HEK293 (cell line): ENCODE results near the gene TMEM231.

Experiments used
- CTCF ChIA-PET: fragments of 350-600 bp; formaldehyde crosslinking; extraction: SDS; loops from one replicate; lab custom pipeline; 2021; ENCODE audit warnings: antibody characterized with exemption; lab: Yijun Ruan, JAX
- POLR2A ChIA-PET: fragments of 300-600 bp; formaldehyde crosslinking; extraction: SDS; loops from one replicate; lab custom pipeline; 2020; ENCODE audit warnings: antibody characterized with exemption, inconsistent platforms; lab: Yijun Ruan, JAX
- H3K27ac ChIP-seq: fragments of 200-500 bp; sonication (Bioruptor generic); 2 replicates; pipeline ENCODE4 v1.5.1; 2014; ENCODE audit warnings: low read depth, low read length, control low read depth, inconsistent platforms; ENCODE audit errors: extremely low read depth
- H3K36me3 ChIP-seq, 2 experiments: fragments of 200-500 bp in 1 of 2; sonication (Bioruptor generic) in 1 of 2; 1 replicate in 1 of 2; 2 replicates in 1 of 2; pipeline ENCODE4 v1.5.1; 2014 to 2017; ENCODE audit warnings: inconsistent platforms in 2 of 2, low read length in 2 of 2; ENCODE audit not compliant: control insufficient read depth in 2 of 2, insufficient read depth in 1 of 2
- H3K4me1 ChIP-seq: fragments of 200-500 bp; sonication (Bioruptor generic); 2 replicates; pipeline ENCODE4 v1.5.1; 2014; ENCODE audit warnings: mild to moderate bottlenecking, low read length, inconsistent platforms; ENCODE audit not compliant: control insufficient read depth, insufficient read depth
- H3K4me3 ChIP-seq: 2 replicates; pipeline ENCODE4 v1.5.1; 2011; ENCODE audit warnings: low read depth, mild to moderate bottlenecking, control low read depth, low read length, moderate library complexity
- H3K9me3 ChIP-seq: fragments of 200-500 bp; sonication (Bioruptor generic); 2 replicates; pipeline ENCODE4 v1.5.1; 2014; ENCODE audit warnings: low read depth, low read length, inconsistent platforms; ENCODE audit not compliant: control insufficient read depth, insufficient read depth
- BCL11A ChIP-seq: fragments of 450-650 bp; formaldehyde crosslinking; IDR thresholded peaks from 2 replicates; pipeline ENCODE4 v1.5.1; 2016; ENCODE audit warnings: low read depth, missing biosample characterization, missing genetic modification characterization
- GLI2 ChIP-seq: fragments of 450-650 bp; formaldehyde crosslinking; IDR thresholded peaks from 2 replicates; pipeline ENCODE4; 2017; ENCODE audit warnings: missing biosample characterization, missing genetic modification characterization, low read depth, borderline replicate concordance
- GLI4 ChIP-seq: fragments of 450-650 bp; formaldehyde crosslinking; IDR thresholded peaks from 2 replicates; pipeline ENCODE4 v1.5.1; 2016; ENCODE audit warnings: missing biosample characterization, missing genetic modification characterization
- SETDB1 ChIP-seq: IDR thresholded peaks from one replicate; pipeline ENCODE4 v1.6.1; 2017; ENCODE audit warnings: mild to moderate bottlenecking, low read length, moderate library complexity, mixed read lengths; ENCODE audit not compliant: insufficient read length
- WT1 ChIP-seq: fragments of 450-650 bp; formaldehyde crosslinking; IDR thresholded peaks from 2 replicates; pipeline ENCODE4 v1.5.1; 2016; ENCODE audit warnings: missing biosample characterization, missing genetic modification characterization
- ZNF10 ChIP-seq: fragments of 450-650 bp; formaldehyde crosslinking; IDR thresholded peaks from 2 replicates; pipeline ENCODE4 v1.5.1; 2017; ENCODE audit warnings: missing biosample characterization, missing genetic modification characterization
- ZNF140 ChIP-seq: fragments of 450-650 bp; formaldehyde crosslinking; IDR thresholded peaks from 2 replicates; pipeline ENCODE4 v1.5.1; 2016; ENCODE audit warnings: missing biosample characterization, missing genetic modification characterization
- ZNF16 ChIP-seq: fragments of 450-650 bp; formaldehyde crosslinking; IDR thresholded peaks from 2 replicates; pipeline ENCODE4 v1.5.1; 2016; ENCODE audit warnings: low read depth, missing biosample characterization, missing genetic modification characterization
- ZNF184 ChIP-seq: fragments of 450-650 bp; IDR thresholded peaks from 2 replicates; pipeline ENCODE4 v1.5.1; 2018; ENCODE audit warnings: missing biosample characterization, mild to moderate bottlenecking, missing genetic modification characterization
- ZNF239 ChIP-seq: fragments of 450-650 bp; formaldehyde crosslinking; IDR thresholded peaks from 2 replicates; pipeline ENCODE4 v1.5.1; 2016; ENCODE audit warnings: missing biosample characterization, missing genetic modification characterization
- ZNF248 ChIP-seq: fragments of 450-650 bp; formaldehyde crosslinking; IDR thresholded peaks from 2 replicates; pipeline ENCODE4 v1.5.1; 2017; ENCODE audit warnings: missing biosample characterization, missing genetic modification characterization
- ZNF274 ChIP-seq, 2 experiments: fragments of 200-500 bp in 1 of 2; fragments of 450-650 bp in 1 of 2; sonication (Bioruptor generic) in 1 of 2; formaldehyde crosslinking in 1 of 2; IDR thresholded peaks; 2 replicates each; pipeline versions ENCODE4 v1.5.1 to v1.6.1; 2014 to 2016; ENCODE audit warnings: borderline replicate concordance in 1 of 2, inconsistent platforms in 1 of 2, low read length in 1 of 2, missing biosample characterization in 1 of 2, missing genetic modification characterization in 1 of 2
- ZNF350 ChIP-seq: fragments of 450-650 bp; formaldehyde crosslinking; IDR thresholded peaks from 2 replicates; pipeline ENCODE4 v1.5.0; 2017; ENCODE audit warnings: missing biosample characterization, mild to moderate bottlenecking, missing genetic modification characterization
- ZNF48 ChIP-seq: fragments of 450-650 bp; formaldehyde crosslinking; IDR thresholded peaks from 2 replicates; pipeline ENCODE4 v1.5.1; 2016; ENCODE audit warnings: missing biosample characterization, missing genetic modification characterization
- ZNF544 ChIP-seq: fragments of 450-650 bp; formaldehyde crosslinking; IDR thresholded peaks from 2 replicates; pipeline ENCODE4 v1.5.0; 2017; ENCODE audit warnings: missing biosample characterization, missing genetic modification characterization
- ZNF560 ChIP-seq: fragments of 450-650 bp; formaldehyde crosslinking; IDR thresholded peaks from 2 replicates; pipeline ENCODE4 v1.5.1; 2017; ENCODE audit warnings: missing biosample characterization, missing genetic modification characterization, borderline replicate concordance
- ZNF76 ChIP-seq: fragments of 450-650 bp; formaldehyde crosslinking; IDR thresholded peaks from 2 replicates; pipeline ENCODE4; 2016; ENCODE audit warnings: low read depth, missing biosample characterization, missing genetic modification characterization, borderline replicate concordance
- ZNF777 ChIP-seq: fragments of 450-650 bp; formaldehyde crosslinking; IDR thresholded peaks from 2 replicates; pipeline ENCODE4 v1.5.1; 2017; ENCODE audit warnings: missing biosample characterization, missing genetic modification characterization, borderline replicate concordance
- ZNF830 ChIP-seq: fragments of 450-650 bp; IDR thresholded peaks from 2 replicates; pipeline ENCODE4 v1.5.0; 2018; ENCODE audit warnings: missing biosample characterization, missing genetic modification characterization, low read depth, mild to moderate bottlenecking, moderate library complexity
- ZNF837 ChIP-seq: fragments of 450-650 bp; formaldehyde crosslinking; IDR thresholded peaks from 2 replicates; pipeline ENCODE4 v1.5.1; 2016; ENCODE audit warnings: missing biosample characterization, missing genetic modification characterization
- TF ChIP-seq, protein P1 (sequence below): fragments of 450-650 bp; formaldehyde crosslinking; IDR thresholded peaks from 2 replicates; pipeline ENCODE4 v1.5.1; 2016; ENCODE audit warnings: missing biosample characterization, missing genetic modification characterization
- TF ChIP-seq, protein P2 (sequence below): fragments of 450-650 bp; IDR thresholded peaks from 2 replicates; pipeline ENCODE4 v1.5.1; 2018; ENCODE audit warnings: missing biosample characterization, missing genetic modification characterization

Gene TMEM231

DNA sequence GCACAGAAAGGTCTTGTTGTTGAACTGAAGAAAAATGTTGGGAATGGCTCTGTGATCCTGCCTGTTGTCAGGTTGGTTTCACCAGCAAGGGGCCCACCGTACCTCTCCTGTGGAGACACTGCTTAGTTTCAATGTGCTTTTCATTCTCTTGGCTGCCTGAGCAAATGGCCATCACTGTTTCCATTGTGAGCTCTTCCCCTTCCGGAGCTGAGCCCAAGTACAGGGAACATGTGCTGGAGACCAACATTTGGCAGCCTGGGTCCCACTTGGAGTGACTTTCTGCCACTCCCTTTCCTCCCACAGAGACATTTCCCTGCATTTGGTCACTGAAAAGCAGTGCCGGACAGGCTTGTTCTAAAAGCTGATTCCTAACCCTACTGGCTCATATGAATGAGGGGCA lies 33.3 kb upstream of the TMEM231 start:
- Histone ChIP-seq H3K4me1 (peaks cover 5% of the 10 kb centered on the region; the same call in 1 of the 2 replicates), H3K36me3 (peaks cover 0 to 27% of the 10 kb centered on the region in 2 experiments; a peak in 1 of 3 replicates), H3K27ac (no peak overlapping the region), H3K9me3 (no peaks in the 10 kb centered on the region), H3K4me3 (no peak overlapping the region)
- no peak for TF ChIP-seq ZNF544 (tag by site-specific recombination)
- TF ChIP-seq, protein P1, sequence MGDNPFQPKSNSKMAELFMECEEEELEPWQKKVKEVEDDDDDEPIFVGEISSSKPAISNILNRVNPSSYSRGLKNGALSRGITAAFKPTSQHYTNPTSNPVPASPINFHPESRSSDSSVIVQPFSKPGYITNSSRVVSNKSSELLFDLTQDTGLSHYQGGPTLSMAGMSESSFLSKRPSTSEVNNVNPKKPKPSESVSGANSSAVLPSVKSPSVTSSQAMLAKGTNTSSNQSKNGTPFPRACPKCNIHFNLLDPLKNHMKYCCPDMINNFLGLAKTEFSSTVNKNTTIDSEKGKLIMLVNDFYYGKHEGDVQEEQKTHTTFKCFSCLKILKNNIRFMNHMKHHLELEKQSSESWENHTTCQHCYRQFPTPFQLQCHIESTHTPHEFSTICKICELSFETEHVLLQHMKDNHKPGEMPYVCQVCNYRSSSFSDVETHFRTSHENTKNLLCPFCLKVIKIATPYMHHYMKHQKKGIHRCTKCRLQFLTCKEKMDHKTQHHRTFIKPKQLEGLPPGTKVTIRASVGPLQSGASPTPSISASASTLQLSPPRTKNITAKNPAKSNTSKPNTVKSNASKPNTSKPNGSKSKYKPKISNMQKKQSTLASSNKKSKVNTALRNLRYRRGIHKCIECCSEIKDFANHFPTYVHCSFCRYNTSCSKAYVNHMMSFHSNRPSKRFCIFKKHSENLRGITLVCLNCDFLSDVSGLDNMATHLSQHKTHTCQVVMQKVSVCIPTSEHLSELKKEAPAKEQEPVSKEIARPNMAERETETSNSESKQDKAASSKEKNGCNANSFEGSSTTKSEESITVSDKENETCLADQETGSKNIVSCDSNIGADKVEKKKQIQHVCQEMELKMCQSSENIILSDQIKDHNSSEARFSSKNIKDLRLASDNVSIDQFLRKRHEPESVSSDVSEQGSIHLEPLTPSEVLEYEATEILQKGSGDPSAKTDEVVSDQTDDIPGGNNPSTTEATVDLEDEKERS (tag by site-specific recombination): no peak
- TF ChIP-seq GLI4: no peak
- TF ChIP-seq ZNF274 (IDR thresholded peaks at IDR 0.05; ENCODE audit: low read length): no peak
- TF ChIP-seq ZNF274 (tag by site-specific recombination; IDR thresholded peaks at IDR 0.05; ENCODE audit: borderline replicate concordance): no peak
- TF ChIP-seq WT1 (tag by site-specific recombination): no peak
- TF ChIP-seq ZNF560 (tag by site-specific recombination): no peak
- no peak for TF ChIP-seq ZNF837 (tag by site-specific recombination)
- no peak for TF ChIP-seq ZNF248 (tag by site-specific recombination)
- CTCF ChIA-PET: no interaction called here
- POLR2A ChIA-PET: no interaction called here

DNA sequence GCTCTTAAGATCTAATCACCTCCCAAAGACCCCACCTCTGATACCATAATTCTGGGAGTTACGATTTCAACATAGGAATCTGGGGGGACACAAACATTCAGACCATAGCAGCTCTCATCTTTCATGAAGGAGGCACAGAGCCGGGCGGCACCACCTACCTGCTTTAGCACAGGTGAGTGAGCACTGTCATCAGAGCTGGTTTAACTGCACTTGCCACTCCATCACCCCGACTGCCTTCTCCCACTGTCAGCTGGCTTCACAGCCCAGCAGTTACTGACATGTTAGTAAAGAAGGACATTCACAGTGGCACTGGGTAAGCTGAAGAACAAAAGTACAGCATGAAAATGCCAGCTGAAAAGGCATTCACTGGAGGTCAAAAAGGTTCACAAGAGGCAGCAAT lies 32.7 kb upstream of the TMEM231 start:
- Histone ChIP-seq H3K4me3 (no peak overlapping the region), H3K9me3 (no peaks in the 10 kb centered on the region), H3K36me3 (peaks cover 0 to 22% of the 10 kb centered on the region in 2 experiments; a peak in 1 of 3 replicates), H3K27ac (no peak overlapping the region), H3K4me1 (peaks cover 5% of the 10 kb centered on the region; the same call in 1 of the 2 replicates)
- TF ChIP-seq ZNF350 (tag by site-specific recombination) (no peak), ZNF184 (tag by site-specific recombination) (no peak), ZNF16 (tag by site-specific recombination) (no peak), ZNF140 (tag by site-specific recombination) (no peak), ZNF10 (tag by site-specific recombination) (no peak), ZNF239 (tag by site-specific recombination) (no peak), SETDB1 (no peak), BCL11A (tag by site-specific recombination) (no peak), GLI2 (tag by site-specific recombination) (no peak), ZNF777 (tag by site-specific recombination) (no peak), ZNF48 (no peak), ZNF76 (no peak), ZNF830 (tag by site-specific recombination) (no peak)
- TF ChIP-seq, protein P2, sequence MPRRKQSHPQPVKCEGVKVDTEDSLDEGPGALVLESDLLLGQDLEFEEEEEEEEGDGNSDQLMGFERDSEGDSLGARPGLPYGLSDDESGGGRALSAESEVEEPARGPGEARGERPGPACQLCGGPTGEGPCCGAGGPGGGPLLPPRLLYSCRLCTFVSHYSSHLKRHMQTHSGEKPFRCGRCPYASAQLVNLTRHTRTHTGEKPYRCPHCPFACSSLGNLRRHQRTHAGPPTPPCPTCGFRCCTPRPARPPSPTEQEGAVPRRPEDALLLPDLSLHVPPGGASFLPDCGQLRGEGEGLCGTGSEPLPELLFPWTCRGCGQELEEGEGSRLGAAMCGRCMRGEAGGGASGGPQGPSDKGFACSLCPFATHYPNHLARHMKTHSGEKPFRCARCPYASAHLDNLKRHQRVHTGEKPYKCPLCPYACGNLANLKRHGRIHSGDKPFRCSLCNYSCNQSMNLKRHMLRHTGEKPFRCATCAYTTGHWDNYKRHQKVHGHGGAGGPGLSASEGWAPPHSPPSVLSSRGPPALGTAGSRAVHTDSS (tag by site-specific recombination): no peak
- ChIA-PET CTCF (interaction anchor here (0.7 kb wide), 1 partner anchor 111 kb away, joined by 3 read pairs; no protein-coding TSS in a partner anchor), POLR2A (no interaction called here)
